GM12878 (cell line): ENCODE data around the gene PSMC3. TPM values are rescaled to one million over a fixed set of nuclear protein-coding genes. Genes with fewer than 3 reads are reported as not detected.

Source experiments
- ATAC-seq: fragments of 200-7000 bp; cut with Tn5 transposase; 3 replicates; pipeline ENCODE4 v1.9.1; 2020; ENCODE audit warnings: mild to moderate bottlenecking, moderate library complexity
- BruUV-seq: library from RNA; stranded (reverse); fragments of 400-500 nt; replicated peaks from 2 replicates; lab custom pipeline; 2021; lab: Mats Ljungman, UMichigan
- CTCF ChIA-PET: fragments of 300-600 bp; sonication (Branson Sonifier 250); formaldehyde crosslinking; extraction: SDS; loops from one replicate; lab custom pipeline; 2021; ENCODE audit warnings: inconsistent platforms; lab: Yijun Ruan, JAX
- POLR2A ChIA-PET: fragments of 350-600 bp; formaldehyde crosslinking; extraction: SDS; loops from one replicate; lab custom pipeline; 2021; ENCODE audit warnings: inconsistent platforms; lab: Charles Lee
- RAD21 ChIA-PET: fragments of 300-600 bp; sonication (Branson Sonifier 250); formaldehyde crosslinking; loops from one replicate; lab custom pipeline; 2023; ENCODE audit warnings: antibody characterized with exemption; ENCODE audit not compliant: unreplicated experiment; lab: Charles Lee
- SMC1A ChIA-PET: fragments of 300-600 bp; sonication (Branson Sonifier 250); formaldehyde crosslinking; loops from one replicate; lab custom pipeline; 2023; ENCODE audit not compliant: unreplicated experiment, uncharacterized antibody; lab: Charles Lee
- DNase-seq: peaks from one replicate; pipeline ENCODE4 v3.0.0-alpha.2; 2011; ENCODE audit warnings: low read depth, low spot score
- FAIRE-seq: peaks from 3 replicates; lab custom pipeline; 2011; peaks lifted over from hg19 to GRCh38; lab: Jason Lieb, UNC
- H2AFZ ChIP-seq: 2 replicates; pipeline ENCODE4 v1.6.0; 2011; ENCODE audit warnings: low read depth, low read length, control low read depth; ENCODE audit not compliant: control insufficient read depth
- H3K27ac ChIP-seq: 2 replicates; pipeline ENCODE4 v1.5.1; 2011; ENCODE audit warnings: control low read depth; ENCODE audit not compliant: control insufficient read depth, insufficient read depth
- H3K27me3 ChIP-seq, 2 experiments: replicated peaks in 1 of 2; 2 replicates each; pipeline versions ENCODE4 v1.6.0 to v1.6.1; 2011; ENCODE audit warnings: low read length in 1 of 2; ENCODE audit not compliant: control insufficient read depth in 2 of 2, insufficient read depth in 2 of 2
- H3K36me3 ChIP-seq, 2 experiments: 2 replicates each; pipeline ENCODE4 v1.5.1; 2011; ENCODE audit warnings: low read length in 1 of 2; ENCODE audit not compliant: control insufficient read depth in 2 of 2, insufficient read depth in 2 of 2
- H3K4me1 ChIP-seq: 2 replicates; pipeline ENCODE4 v1.6.1; 2011; ENCODE audit warnings: mild to moderate bottlenecking, low read length, moderate library complexity, mixed read lengths; ENCODE audit not compliant: control insufficient read depth, insufficient read depth
- H3K4me2 ChIP-seq: 2 replicates; pipeline ENCODE4 v1.6.0; 2011; ENCODE audit warnings: control low read depth; ENCODE audit not compliant: control insufficient read depth, insufficient read depth
- H3K4me3 ChIP-seq: fragments of 200-600 bp; sonication (generic); 2 replicates; pipeline ENCODE4 v1.5.1; 2016
- H3K79me2 ChIP-seq: 2 replicates; pipeline ENCODE4 v1.6.0; 2011; ENCODE audit warnings: low read length; ENCODE audit not compliant: control insufficient read depth, insufficient read depth
- H3K9ac ChIP-seq: 2 replicates; pipeline ENCODE4 v1.8.0; 2011; ENCODE audit warnings: low read length, control low read depth, mixed read lengths; ENCODE audit not compliant: control insufficient read depth, insufficient read depth
- H3K9me3 ChIP-seq: replicated peaks from 3 replicates; pipeline ENCODE4 v1.5.1; 2011; ENCODE audit warnings: mild to moderate bottlenecking, low read length; ENCODE audit not compliant: control insufficient read depth, insufficient read depth
- H4K20me1 ChIP-seq: 2 replicates; pipeline ENCODE4 v1.6.0; 2011; ENCODE audit not compliant: control insufficient read depth, insufficient read depth
- ELK1 ChIP-seq: IDR thresholded peaks from 2 replicates; pipeline ENCODE4 v1.6.1; 2012; ENCODE audit warnings: low read depth, low read length, improper control_type of control experiment
- EZH2 ChIP-seq: IDR thresholded peaks from 2 replicates; pipeline ENCODE4 v1.6.1; 2012; ENCODE audit warnings: low read depth, mild to moderate bottlenecking, control low read depth, inconsistent platforms, low read length, borderline replicate concordance; ENCODE audit not compliant: control insufficient read depth
- HDAC2 ChIP-seq: fragments of 200-600 bp; sonication (generic); IDR thresholded peaks from 2 replicates; pipeline ENCODE4 v1.6.1; 2017
- RAD21 ChIP-seq: IDR thresholded peaks from 2 replicates; pipeline ENCODE4 v1.6.1; 2011; ENCODE audit warnings: mild to moderate bottlenecking, low read depth, low read length, moderate library complexity; ENCODE audit not compliant: insufficient read depth
- SUZ12 ChIP-seq: fragments of 200-600 bp; sonication (generic); IDR thresholded peaks from one replicate; pipeline ENCODE4 v1.6.1; 2018; ENCODE audit warnings: antibody characterized with exemption, mild to moderate bottlenecking; ENCODE audit not compliant: unreplicated experiment
- TCF7 ChIP-seq: IDR thresholded peaks from 2 replicates; pipeline ENCODE4 v1.6.1; 2014; ENCODE audit warnings: antibody characterized with exemption, borderline replicate concordance
- ZBTB33 ChIP-seq: fragments of 450-650 bp; IDR thresholded peaks from 2 replicates; pipeline ENCODE4 v1.6.1; 2017; ENCODE audit warnings: mild to moderate bottlenecking
- WGBS: methylation state at CpG from one replicate; pipeline ENCODE4 v1.1.6; 2016; ENCODE audit warnings: low lambda C conversion rate; ENCODE audit not compliant: insufficient replicate concordance, insufficient coverage; ENCODE audit errors: missing lambda C conversion rate; 5-methylcytosine and 5-hydroxymethylcytosine counted together
- in situ Hi-C: fragments of 300-500 bp; cut with MboI; formaldehyde crosslinking; loops from 9 replicates; pipeline ENCODE4 v1.14.3; 2018; ENCODE audit warnings: mixed read lengths
- intact Hi-C: fragments of 100-400 bp; cut with micrococcal nuclease; formaldehyde crosslinking; loops from one replicate; pipeline ENCODE4 v1.14.2; 2022; ENCODE audit not compliant: unreplicated experiment
- polyA plus RNA-seq, 11 experiments: library from polyadenylated mRNA; depleted of rRNA in 4 of 11; unstranded in 6 of 11; stranded (reverse) in 5 of 11; fragments of >200 nt; fragmentation: Nextera tagmentation in 4 of 11; fragmentation: Illumina TruSeq in 1 of 11; extraction: Ambion mirVana in 4 of 11; extraction: Trizol in 1 of 11; gene quantifications; 1 replicate in 1 of 11; 2 replicates in 10 of 11; pipeline versions ENCODE4 v1.2.1 to v1.2.3, GENCODE V29; 2011 to 2016; ENCODE audit warnings: inconsistent platforms in 2 of 11, missing spikeins in 2 of 11, low read depth in 1 of 11
- total RNA-seq, 4 experiments: library from RNA; depleted of rRNA in 3 of 4; stranded (reverse); fragments of >200 nt in 3 of 4; fragmentation: Illumina TruSeq in 1 of 4; extraction: Trizol in 1 of 4; gene quantifications; 2 replicates each; pipeline versions ENCODE4 v1.2.1 to v1.2.3, GENCODE V29; 2013 to 2021
- TF ChIP-seq, protein P1 (sequence below): fragments of 450-650 bp; formaldehyde crosslinking; IDR thresholded peaks from 2 replicates; pipeline ENCODE4 v1.5.0; 2022; ENCODE audit warnings: mild to moderate bottlenecking, missing genetic modification characterization

PSMC3 gene
- total and polyA plus RNA-seq, 10 of the 15 experiments (the other 5 are each of a cell fraction or from before 2014, with no cell fraction given) = 39.5 to 289 (median 155) TPM

DNA sequence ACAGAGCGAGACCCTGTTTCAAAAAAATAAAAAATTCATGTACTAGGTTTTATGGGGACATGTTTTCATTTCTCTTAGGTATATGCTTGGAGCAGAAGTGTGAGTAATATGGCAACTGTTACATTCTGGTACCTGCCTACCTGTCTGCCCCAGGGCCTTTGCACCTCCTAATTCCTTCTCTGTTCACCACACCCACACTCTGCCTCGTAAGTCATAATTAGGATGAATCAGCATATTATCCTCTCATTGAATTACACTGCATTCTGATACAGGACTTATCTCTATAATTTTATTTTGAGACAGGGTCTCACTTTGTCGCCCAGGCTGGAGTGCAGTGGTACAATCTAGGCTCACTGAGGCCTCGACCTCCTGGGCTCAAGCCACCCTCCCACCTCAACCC is 25.8 kb upstream of the PSMC3 start (continued):
- no peak for TF ChIP-seq SUZ12
- TF ChIP-seq, protein P1, sequence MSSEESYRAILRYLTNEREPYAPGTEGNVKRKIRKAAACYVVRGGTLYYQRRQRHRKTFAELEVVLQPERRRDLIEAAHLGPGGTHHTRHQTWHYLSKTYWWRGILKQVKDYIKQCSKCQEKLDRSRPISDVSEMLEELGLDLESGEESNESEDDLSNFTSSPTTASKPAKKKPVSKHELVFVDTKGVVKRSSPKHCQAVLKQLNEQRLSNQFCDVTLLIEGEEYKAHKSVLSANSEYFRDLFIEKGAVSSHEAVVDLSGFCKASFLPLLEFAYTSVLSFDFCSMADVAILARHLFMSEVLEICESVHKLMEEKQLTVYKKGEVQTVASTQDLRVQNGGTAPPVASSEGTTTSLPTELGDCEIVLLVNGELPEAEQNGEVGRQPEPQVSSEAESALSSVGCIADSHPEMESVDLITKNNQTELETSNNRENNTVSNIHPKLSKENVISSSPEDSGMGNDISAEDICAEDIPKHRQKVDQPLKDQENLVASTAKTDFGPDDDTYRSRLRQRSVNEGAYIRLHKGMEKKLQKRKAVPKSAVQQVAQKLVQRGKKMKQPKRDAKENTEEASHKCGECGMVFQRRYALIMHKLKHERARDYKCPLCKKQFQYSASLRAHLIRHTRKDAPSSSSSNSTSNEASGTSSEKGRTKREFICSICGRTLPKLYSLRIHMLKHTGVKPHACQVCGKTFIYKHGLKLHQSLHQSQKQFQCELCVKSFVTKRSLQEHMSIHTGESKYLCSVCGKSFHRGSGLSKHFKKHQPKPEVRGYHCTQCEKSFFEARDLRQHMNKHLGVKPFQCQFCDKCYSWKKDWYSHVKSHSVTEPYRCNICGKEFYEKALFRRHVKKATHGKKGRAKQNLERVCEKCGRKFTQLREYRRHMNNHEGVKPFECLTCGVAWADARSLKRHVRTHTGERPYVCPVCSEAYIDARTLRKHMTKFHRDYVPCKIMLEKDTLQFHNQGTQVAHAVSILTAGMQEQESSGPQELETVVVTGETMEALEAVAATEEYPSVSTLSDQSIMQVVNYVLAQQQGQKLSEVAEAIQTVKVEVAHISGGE (CRISPR knock-in tag) = no peak
- TF ChIP-seq TCF7 = no peak
- TF ChIP-seq HDAC2 = no peak
- no peak for TF ChIP-seq ZBTB33

DNA sequence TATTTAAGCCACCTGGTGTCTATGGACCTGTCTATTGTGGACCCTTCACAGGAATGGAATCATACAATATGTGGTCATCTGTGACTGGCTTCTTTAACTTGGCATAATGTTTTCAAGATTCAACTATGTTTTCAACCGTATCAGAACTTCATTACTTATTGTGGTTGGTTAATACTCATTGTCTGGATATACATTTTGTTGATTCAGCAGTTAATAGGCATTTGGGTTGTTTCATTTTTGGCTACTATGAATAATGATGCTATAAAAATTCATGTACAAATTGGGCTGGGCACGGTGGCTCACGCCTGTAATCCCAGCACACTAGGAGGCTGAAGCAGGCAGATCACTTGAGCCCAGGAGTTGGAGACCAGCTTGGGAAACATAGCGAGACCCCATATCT is 25.2 kb upstream of the PSMC3 start:
- no peak overlapping the region for H3K27ac ChIP-seq
- H3K9ac ChIP-seq = no peak overlapping the region
- no peaks in the 10 kb centered on the region for H3K36me3 ChIP-seq
- ChIA-PET CTCF (interaction anchor here (0.6 kb wide), 1 partner anchor 475 kb away, joined by 3 read pairs; no protein-coding TSS in a partner anchor), RAD21 (no interaction called here), SMC1A (interaction anchor here (0.6 kb wide), 1 partner anchor 659 kb away, joined by 3 read pairs; no protein-coding TSS in a partner anchor), POLR2A (no interaction called here)
- WGBS = 95% methylated on average over 4 of the region's 4 CpGs
- no peaks in the 10 kb centered on the region for H3K4me1 ChIP-seq
- no TSS peak for BruUV-seq
- ATAC-seq = no peak
- no peak for TF ChIP-seq EZH2
- TF ChIP-seq RAD21 = no peak
- no peak for TF ChIP-seq ELK1
- in situ Hi-C loops = no loop called here
- no peaks in the 10 kb centered on the region for H4K20me1 ChIP-seq
- intact Hi-C loops = loop anchor here (5.0 to 10.0 kb wide), 2 partner anchors 74 to 567 kb away; partner anchors contain the start of gene SPI1
- no peaks in the 10 kb centered on the region for H3K27me3 ChIP-seq
- FAIRE-seq = no peak
- no peaks in the 10 kb centered on the region for H3K9me3 ChIP-seq
- DNase-seq = no peak
- H2AFZ ChIP-seq = no peak overlapping the region
- no peaks in the 10 kb centered on the region for H3K79me2 ChIP-seq
- H3K4me3 ChIP-seq = no peak overlapping the region
- no peak overlapping the region for H3K4me2 ChIP-seq
